A549 (cell line): ENCODE data around the gene ACBD5. TPM values are rescaled to one million over a fixed set of nuclear protein-coding genes. Genes with fewer than 3 reads are reported as not detected.

ENCODE experiments used
- ATAC-seq, 2 experiments: fragments of 200-7000 bp in 1 of 2; fragments of >200 bp in 1 of 2; cut with Nextera tagmentation in 1 of 2; cut with Tn5 transposase in 1 of 2; 3 replicates each; pipeline versions ENCODE4 v1.8.0 to v1.9.1; 2018 to 2020; ENCODE audit warnings: mild to moderate bottlenecking in 1 of 2, moderate library complexity in 1 of 2
- CTCF ChIA-PET: fragments of 300-600 bp; sonication (Branson Sonifier 250); formaldehyde crosslinking; extraction: SDS; loops from one replicate; lab custom pipeline; 2021; ENCODE audit warnings: antibody characterized with exemption, inconsistent platforms; lab: Yijun Ruan, JAX
- POLR2A ChIA-PET: fragments of 350-600 bp; formaldehyde crosslinking; extraction: SDS; loops from one replicate; lab custom pipeline; 2021; ENCODE audit warnings: antibody characterized with exemption, inconsistent platforms; lab: Yijun Ruan, JAX
- DNase-seq, 2 experiments: peaks; one replicate each; pipeline versions ENCODE4 v3.0.0 to v3.0.0-alpha.2; 2011 to 2016; ENCODE audit warnings: low read depth in 1 of 2, low spot score in 1 of 2
- FAIRE-seq: peaks from 2 replicates; lab custom pipeline; 2011; peaks lifted over from hg19 to GRCh38; lab: Jason Lieb, UNC
- H3K27ac ChIP-seq, 2 experiments: fragments of >200 bp; sonication (Bioruptor Twin); formaldehyde crosslinking; 3 replicates each; pipeline ENCODE4 v1.5.1; 2016 to 2017
- H3K4me1 ChIP-seq: fragments of >200 bp; sonication (Bioruptor Twin); formaldehyde crosslinking; 3 replicates; pipeline ENCODE4 v1.6.1; 2016
- H3K4me2 ChIP-seq: fragments of >200 bp; sonication (Bioruptor Twin); formaldehyde crosslinking; 3 replicates; pipeline ENCODE4 v1.6.1; 2016
- H3K4me3 ChIP-seq: fragments of >200 bp; sonication (Bioruptor Twin); formaldehyde crosslinking; 3 replicates; pipeline ENCODE4 v1.5.1; 2016
- H3K9me3 ChIP-seq: fragments of >200 bp; sonication (Bioruptor Twin); formaldehyde crosslinking; 3 replicates; pipeline ENCODE4 v1.6.1; 2016
- CBX8 ChIP-seq: fragments of 200-600 bp; sonication (generic); IDR thresholded peaks from 2 replicates; pipeline ENCODE4 v1.6.1; 2016
- CHD4 ChIP-seq: fragments of 200-600 bp; sonication (generic); IDR thresholded peaks from 2 replicates; pipeline ENCODE4 v1.6.1; 2016; ENCODE audit warnings: antibody characterized with exemption, mild to moderate bottlenecking, borderline replicate concordance
- FOSL2 ChIP-seq, 2 experiments: fragments of 450-650 bp in 1 of 2; fragments of >200 bp in 1 of 2; sonication (Bioruptor Twin) in 1 of 2; formaldehyde crosslinking; IDR thresholded peaks; 2 replicates each; pipeline versions ENCODE4 v1.5.0 to v1.6.1; 2016 to 2020; ENCODE audit warnings: mild to moderate bottlenecking in 1 of 2, moderate library complexity in 1 of 2
- FOXS1 ChIP-seq: fragments of 250-450 bp; sonication (Bioruptor Pico); IDR thresholded peaks from 2 replicates; pipeline ENCODE4 v1.5.0; 2020; ENCODE audit warnings: mild to moderate bottlenecking, moderate library complexity
- KDM5A ChIP-seq: fragments of 200-600 bp; sonication (generic); IDR thresholded peaks from 2 replicates; pipeline ENCODE4 v1.6.1; 2016; ENCODE audit warnings: antibody characterized with exemption, mild to moderate bottlenecking
- MYC ChIP-seq: IDR thresholded peaks from 2 replicates; pipeline ENCODE4 v1.6.1; 2012; ENCODE audit warnings: mild to moderate bottlenecking, inconsistent platforms, low read length, improper control_type of control experiment, borderline replicate concordance
- RAD21 ChIP-seq, 2 experiments: fragments of >200 bp in 1 of 2; sonication (Bioruptor Twin) in 1 of 2; formaldehyde crosslinking in 1 of 2; IDR thresholded peaks in 1 of 2; conservative IDR thresholded peaks in 1 of 2; 2 replicates in 1 of 2; 3 replicates in 1 of 2; pipeline ENCODE4 v1.6.1; 2012 to 2018; ENCODE audit warnings: inconsistent platforms in 1 of 2
- RCOR1 ChIP-seq: fragments of 150-350 bp; IDR thresholded peaks from 2 replicates; pipeline ENCODE4 v1.6.1; 2014; ENCODE audit warnings: antibody characterized with exemption, low read length, low read depth
- RFX5 ChIP-seq: fragments of 450-650 bp; IDR thresholded peaks from 2 replicates; pipeline ENCODE4 v1.7.1; 2014; ENCODE audit warnings: antibody characterized with exemption, mild to moderate bottlenecking, moderate library complexity
- SMC3 ChIP-seq: fragments of >200 bp; sonication (Bioruptor Twin); formaldehyde crosslinking; IDR thresholded peaks from 3 replicates; pipeline ENCODE4 v1.6.1; 2018; ENCODE audit warnings: inconsistent platforms
- ZSCAN20 ChIP-seq: fragments of 250-450 bp; sonication (Bioruptor Pico); IDR thresholded peaks from 2 replicates; pipeline ENCODE4 v1.8.0; 2022; ENCODE audit warnings: mild to moderate bottlenecking, moderate library complexity
- polyA plus RNA-seq, 4 experiments: library from polyadenylated mRNA; depleted of rRNA in 3 of 4; stranded (reverse); fragments of >200 nt; fragmentation: RNase III in 1 of 4; extraction: RNeasy Plus Mini Kit Qiagen cat#74134 plus additional on column Dnase treatment in 1 of 4; gene quantifications; 2 replicates in 3 of 4; 3 replicates in 1 of 4; pipeline ENCODE4 v1.2.3, GENCODE V29; 2011 to 2017
- small RNA-seq, 6 experiments: library from RNA; depleted of rRNA; stranded (forward); fragments of <200 nt; gene quantifications; one replicate each; pipeline ENCODE3, GENCODE V24; 2012
- TF ChIP-seq, protein P1 (sequence below): fragments of 450-650 bp; IDR thresholded peaks from 2 replicates; pipeline ENCODE4 v1.6.1; 2014; ENCODE audit warnings: antibody characterized with exemption
- TF ChIP-seq, protein P2 (sequence below): fragments of 250-450 bp; sonication (Bioruptor Pico); IDR thresholded peaks from 2 replicates; pipeline ENCODE4 v1.5.0; 2021; ENCODE audit warnings: mild to moderate bottlenecking, moderate library complexity, borderline replicate concordance
- TF ChIP-seq, protein P3 (sequence below): IDR thresholded peaks from 2 replicates; pipeline ENCODE4 v1.6.1; 2012

The ACBD5 gene
- polyA plus RNA-seq, 2 of the 4 experiments (the other 2 are of a cell fraction) = 35.9 to 55.8 TPM

DNA sequence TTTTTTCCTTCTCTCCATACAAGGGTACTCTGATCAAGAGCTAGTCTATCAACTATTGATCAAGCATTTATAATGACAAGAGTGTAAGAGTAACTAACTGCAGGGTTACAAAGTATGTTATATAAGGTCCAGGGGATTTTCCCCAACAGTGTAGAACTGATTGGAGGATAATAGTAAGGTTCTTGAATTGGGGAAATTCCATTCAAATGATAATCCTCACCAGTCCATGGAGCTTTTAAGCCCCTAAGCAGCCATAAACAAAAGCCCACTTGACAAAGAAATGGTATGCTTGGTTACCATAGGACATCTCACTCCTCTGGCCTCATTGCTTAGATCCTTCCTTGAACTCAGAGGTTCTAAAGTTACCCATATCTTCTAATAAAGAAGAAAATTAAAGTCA is 94.7 kb downstream of the ACBD5 start:
- POLR2A ChIA-PET = no interaction called here
- H3K9me3 ChIP-seq = no peaks in the 10 kb centered on the region
- no peak overlapping the region for H3K4me3 ChIP-seq
- DNase-seq = no peak
- CTCF ChIA-PET = interaction anchor here (0.8 kb wide), 1 partner anchor 140 kb away, joined by 3 read pairs; no protein-coding TSS in a partner anchor
- no peak overlapping the region for H3K27ac ChIP-seq
- no peak overlapping the region for H3K4me2 ChIP-seq
- no peak for ATAC-seq
- no peak for FAIRE-seq
- TF ChIP-seq FOSL2 (IDR thresholded peaks at IDR 0.05) (no peak), FOSL2 (CRISPR knock-in tag; IDR thresholded peaks at IDR 0.05) (no peak), RCOR1 (no peak), KDM5A (no peak), CHD4 (no peak), MYC (no peak), RFX5 (no peak), RAD21 (conservative IDR thresholded peaks at IDR 0.05 in 1 of 2, IDR thresholded peaks at IDR 0.05 in 1 of 2) (no peak), CBX8 (no peak), ZSCAN20 (CRISPR knock-in tag) (no peak), SMC3 (no peak), FOXS1 (CRISPR knock-in tag) (no peak)
- TF ChIP-seq, protein P1, sequence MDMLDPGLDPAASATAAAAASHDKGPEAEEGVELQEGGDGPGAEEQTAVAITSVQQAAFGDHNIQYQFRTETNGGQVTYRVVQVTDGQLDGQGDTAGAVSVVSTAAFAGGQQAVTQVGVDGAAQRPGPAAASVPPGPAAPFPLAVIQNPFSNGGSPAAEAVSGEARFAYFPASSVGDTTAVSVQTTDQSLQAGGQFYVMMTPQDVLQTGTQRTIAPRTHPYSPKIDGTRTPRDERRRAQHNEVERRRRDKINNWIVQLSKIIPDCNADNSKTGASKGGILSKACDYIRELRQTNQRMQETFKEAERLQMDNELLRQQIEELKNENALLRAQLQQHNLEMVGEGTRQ = no peak
- TF ChIP-seq, protein P2, sequence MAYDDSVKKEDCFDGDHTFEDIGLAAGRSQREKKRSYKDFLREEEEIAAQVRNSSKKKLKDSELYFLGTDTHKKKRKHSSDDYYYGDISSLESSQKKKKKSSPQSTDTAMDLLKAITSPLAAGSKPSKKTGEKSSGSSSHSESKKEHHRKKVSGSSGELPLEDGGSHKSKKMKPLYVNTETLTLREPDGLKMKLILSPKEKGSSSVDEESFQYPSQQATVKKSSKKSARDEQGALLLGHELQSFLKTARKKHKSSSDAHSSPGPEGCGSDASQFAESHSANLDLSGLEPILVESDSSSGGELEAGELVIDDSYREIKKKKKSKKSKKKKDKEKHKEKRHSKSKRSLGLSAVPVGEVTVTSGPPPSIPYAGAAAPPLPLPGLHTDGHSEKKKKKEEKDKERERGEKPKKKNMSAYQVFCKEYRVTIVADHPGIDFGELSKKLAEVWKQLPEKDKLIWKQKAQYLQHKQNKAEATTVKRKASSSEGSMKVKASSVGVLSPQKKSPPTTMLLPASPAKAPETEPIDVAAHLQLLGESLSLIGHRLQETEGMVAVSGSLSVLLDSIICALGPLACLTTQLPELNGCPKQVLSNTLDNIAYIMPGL (CRISPR knock-in tag) = no peak
- TF ChIP-seq, protein P3, sequence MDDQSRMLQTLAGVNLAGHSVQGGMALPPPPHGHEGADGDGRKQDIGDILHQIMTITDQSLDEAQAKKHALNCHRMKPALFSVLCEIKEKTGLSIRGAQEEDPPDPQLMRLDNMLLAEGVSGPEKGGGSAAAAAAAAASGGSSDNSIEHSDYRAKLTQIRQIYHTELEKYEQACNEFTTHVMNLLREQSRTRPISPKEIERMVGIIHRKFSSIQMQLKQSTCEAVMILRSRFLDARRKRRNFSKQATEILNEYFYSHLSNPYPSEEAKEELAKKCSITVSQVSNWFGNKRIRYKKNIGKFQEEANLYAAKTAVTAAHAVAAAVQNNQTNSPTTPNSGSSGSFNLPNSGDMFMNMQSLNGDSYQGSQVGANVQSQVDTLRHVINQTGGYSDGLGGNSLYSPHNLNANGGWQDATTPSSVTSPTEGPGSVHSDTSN = no peak
- no peaks in the 10 kb centered on the region; the same call in 2 of the 3 replicates for H3K4me1 ChIP-seq

Small RNA genes within 50 kb of the gene (small RNA-seq; reads per million reads assigned to genes)
- gene RNU2-24P = 0 to 4.2 (median 2.4) reads per million in 6 experiments
- 0 to 0.26 (median 0) reads per million in 6 experiments for gene RNU7-12P

Other genes starting within 250 kb of the ACBD5 start
- gene ANKRD26, start 140.3 kb downstream of the ACBD5 start, polyA plus RNA-seq (2011; rRNA removed) = 3.3 and 4.1 TPM in 2 replicates
- 4.0 to 4.3 TPM (median 4.0 TPM) in 3 replicates for gene ANKRD26, start 140.3 kb downstream of the ACBD5 start, polyA plus RNA-seq (2017; fragmentation: RNase III; extraction: RNeasy Plus Mini Kit Qiagen cat#74134 plus additional on column Dnase treatment)
- gene YME1L1, start 86.4 kb downstream of the ACBD5 start, polyA plus RNA-seq (2011; rRNA removed) = 161 and 165 TPM in 2 replicates
- 94.8 to 96.3 TPM (median 94.9 TPM) in 3 replicates for gene YME1L1, start 86.4 kb downstream of the ACBD5 start, polyA plus RNA-seq (2017; fragmentation: RNase III; extraction: RNeasy Plus Mini Kit Qiagen cat#74134 plus additional on column Dnase treatment)
- gene MASTL, start 85.4 kb downstream of the ACBD5 start, polyA plus RNA-seq (2011; rRNA removed) = 20.6 and 21.3 TPM in 2 replicates
- gene MASTL, start 85.4 kb downstream of the ACBD5 start, polyA plus RNA-seq (2017; fragmentation: RNase III; extraction: RNeasy Plus Mini Kit Qiagen cat#74134 plus additional on column Dnase treatment) = 21.5 to 22.1 TPM (median 21.8 TPM) in 3 replicates